T-helper 1 cell treated with Interleukin-12 subunit alpha and Interleukin-12 subunit beta and Interleukin-4 antibody, amounts not matched to agents 30 μg/mL and 1 μg/mL, for 36 hours (primary cell): ENCODE results near the gene LHX2.

Experiments used
- H3K27ac Mint-ChIP-seq: one replicate; pipeline ENCODE4 v1.8.0; 2021; ENCODE audit warnings: mild to moderate bottlenecking, mixed read lengths
- H3K27me3 Mint-ChIP-seq: one replicate; pipeline ENCODE4 v1.8.0; 2021; ENCODE audit warnings: low read depth, mixed read lengths
- H3K36me3 Mint-ChIP-seq: one replicate; pipeline ENCODE4 v1.8.0; 2021; ENCODE audit warnings: low read depth, mixed read lengths
- H3K4me1 Mint-ChIP-seq: one replicate; pipeline ENCODE4 v1.8.0; 2021; ENCODE audit warnings: low read depth, mixed read lengths
- H3K4me3 Mint-ChIP-seq: one replicate; pipeline ENCODE4 v1.8.0; 2021; ENCODE audit warnings: mild to moderate bottlenecking, moderate library complexity, mixed read lengths
- H3K9me3 Mint-ChIP-seq: one replicate; pipeline ENCODE4 v1.8.0; 2021; ENCODE audit warnings: mixed read lengths

Gene LHX2

DNA sequence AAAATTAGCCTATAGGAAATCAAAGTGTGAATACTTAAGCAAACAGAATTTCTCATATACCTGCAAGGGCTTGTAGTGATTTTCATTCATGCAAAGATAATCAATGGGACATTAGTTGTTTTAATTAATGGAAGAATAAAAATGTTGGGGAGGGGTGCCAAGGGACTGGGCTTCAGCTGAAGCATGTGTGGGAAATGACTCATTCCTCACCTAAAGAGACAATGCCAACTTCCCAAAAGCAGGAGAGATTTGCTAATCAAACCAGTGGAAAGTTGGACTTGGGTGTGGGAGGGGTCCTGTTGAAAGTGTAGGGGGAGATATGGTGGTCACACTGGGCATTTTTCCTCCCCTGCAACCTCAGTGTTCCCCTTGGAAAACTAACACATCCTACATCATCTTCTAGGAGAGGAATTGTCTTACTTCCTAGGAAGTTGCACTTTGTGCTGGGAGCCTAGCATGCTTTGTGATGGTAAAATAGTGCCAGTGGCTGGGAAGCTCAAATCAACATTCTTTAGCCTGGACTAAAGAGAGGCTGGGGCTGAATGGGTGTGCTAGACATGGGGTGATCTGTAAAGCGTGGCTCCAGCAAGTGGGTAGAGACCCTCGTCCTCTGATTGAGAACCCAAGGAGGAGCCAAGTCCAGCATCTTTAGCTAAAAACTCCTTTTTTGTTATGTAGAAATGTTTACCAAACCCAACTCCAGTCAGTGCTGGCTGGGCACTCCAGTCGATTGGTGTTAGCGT, 6.4 kb upstream of the LHX2 start:
- H3K4me1 Mint-ChIP-seq = peaks cover 12% of the 10 kb centered on the region
- H3K27ac Mint-ChIP-seq = no peak overlapping the region
- H3K9me3 Mint-ChIP-seq = no peaks in the 10 kb centered on the region
- H3K4me3 Mint-ChIP-seq = no peak overlapping the region
- H3K27me3 Mint-ChIP-seq = peaks cover 98% of the 10 kb centered on the region
- peaks cover 3% of the 10 kb centered on the region for H3K36me3 Mint-ChIP-seq

DNA sequence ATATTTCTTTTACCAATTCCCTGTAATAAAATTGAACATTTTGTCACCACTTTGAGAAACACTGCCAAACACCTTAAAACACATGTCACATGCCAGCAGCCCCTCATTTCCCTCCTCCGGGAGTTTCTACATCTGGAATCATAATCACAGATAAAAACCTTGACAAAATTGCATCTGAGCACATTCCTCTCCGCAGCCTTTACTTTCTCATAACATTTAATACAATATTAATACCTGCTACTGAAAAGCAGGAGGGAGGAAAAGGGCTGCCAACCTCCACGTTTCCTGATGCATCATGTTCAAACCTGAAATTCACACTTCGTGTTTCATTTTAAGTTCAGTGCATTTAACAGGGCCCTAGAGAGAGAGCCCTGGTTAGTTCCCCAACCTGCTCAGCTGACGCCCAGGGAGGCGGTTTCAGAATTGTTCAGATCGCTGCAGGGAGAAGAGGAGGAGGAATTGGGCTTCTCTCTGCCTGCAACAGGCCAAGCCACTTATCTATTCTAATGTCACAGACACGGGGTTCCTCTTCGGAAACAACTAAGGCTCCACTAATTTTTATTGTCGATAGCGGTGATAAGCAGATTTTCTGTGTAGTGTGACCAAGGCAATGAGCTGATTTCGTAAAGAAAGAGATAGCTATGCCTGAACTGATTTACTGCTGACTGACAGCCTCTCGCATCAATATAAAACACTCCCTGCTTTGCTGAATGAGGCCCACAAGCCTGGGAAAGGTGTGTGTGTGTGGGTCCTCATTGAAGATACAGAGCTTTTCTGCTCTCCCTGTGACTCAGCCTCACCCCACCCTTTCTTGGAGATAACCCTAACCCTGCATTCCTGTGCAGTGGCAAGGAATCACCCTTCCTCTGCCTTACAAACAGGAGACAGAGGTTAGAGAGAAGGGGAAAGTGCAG, 4.9 kb upstream of the LHX2 start:
- Mint-ChIP-seq H3K36me3 (peaks cover 3% of the 10 kb centered on the region), H3K9me3 (no peaks in the 10 kb centered on the region), H3K4me1 (peaks cover 7% of the 10 kb centered on the region), H3K27me3 (peaks cover 88% of the 10 kb centered on the region), H3K27ac (no peak overlapping the region), H3K4me3 (no peak overlapping the region)

- H3K27ac Mint-ChIP-seq = peak overlapping the region; percentile 59
- H3K36me3 Mint-ChIP-seq = peaks cover 3% of the 10 kb centered on the region
- peaks cover 7% of the 10 kb centered on the region for H3K4me1 Mint-ChIP-seq
- no peak overlapping the region for H3K4me3 Mint-ChIP-seq
- H3K9me3 Mint-ChIP-seq = no peaks in the 10 kb centered on the region
- peaks cover 78% of the 10 kb centered on the region for H3K27me3 Mint-ChIP-seq
Measured at GRCh38 chr9:124007565-124008302, 3.8 kb upstream of the LHX2 start.

DNA sequence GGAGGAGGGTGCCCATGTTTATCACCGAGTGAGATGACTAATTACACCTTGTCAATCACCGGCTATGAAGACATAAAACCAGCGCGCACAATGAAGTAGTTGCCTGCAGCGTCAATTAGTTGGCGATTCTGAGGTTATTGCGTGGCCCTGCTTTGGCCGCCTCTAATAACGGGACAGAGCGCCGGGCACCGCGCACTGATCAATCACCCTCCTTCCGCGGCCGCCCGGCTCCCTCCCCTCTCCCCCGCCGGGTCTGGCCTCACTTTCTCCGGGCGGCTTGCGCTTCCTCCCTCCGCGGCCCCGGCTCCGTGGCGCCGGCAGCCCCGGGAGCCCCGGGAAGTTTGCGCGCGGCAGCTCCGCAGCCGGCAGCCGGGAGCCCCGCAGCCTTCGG, 3.3 kb upstream of the LHX2 start:
- peak overlapping the region; percentile 59 for H3K27ac Mint-ChIP-seq
- peaks cover 7% of the 10 kb centered on the region for H3K4me1 Mint-ChIP-seq
- H3K4me3 Mint-ChIP-seq = no peak overlapping the region

DNA sequence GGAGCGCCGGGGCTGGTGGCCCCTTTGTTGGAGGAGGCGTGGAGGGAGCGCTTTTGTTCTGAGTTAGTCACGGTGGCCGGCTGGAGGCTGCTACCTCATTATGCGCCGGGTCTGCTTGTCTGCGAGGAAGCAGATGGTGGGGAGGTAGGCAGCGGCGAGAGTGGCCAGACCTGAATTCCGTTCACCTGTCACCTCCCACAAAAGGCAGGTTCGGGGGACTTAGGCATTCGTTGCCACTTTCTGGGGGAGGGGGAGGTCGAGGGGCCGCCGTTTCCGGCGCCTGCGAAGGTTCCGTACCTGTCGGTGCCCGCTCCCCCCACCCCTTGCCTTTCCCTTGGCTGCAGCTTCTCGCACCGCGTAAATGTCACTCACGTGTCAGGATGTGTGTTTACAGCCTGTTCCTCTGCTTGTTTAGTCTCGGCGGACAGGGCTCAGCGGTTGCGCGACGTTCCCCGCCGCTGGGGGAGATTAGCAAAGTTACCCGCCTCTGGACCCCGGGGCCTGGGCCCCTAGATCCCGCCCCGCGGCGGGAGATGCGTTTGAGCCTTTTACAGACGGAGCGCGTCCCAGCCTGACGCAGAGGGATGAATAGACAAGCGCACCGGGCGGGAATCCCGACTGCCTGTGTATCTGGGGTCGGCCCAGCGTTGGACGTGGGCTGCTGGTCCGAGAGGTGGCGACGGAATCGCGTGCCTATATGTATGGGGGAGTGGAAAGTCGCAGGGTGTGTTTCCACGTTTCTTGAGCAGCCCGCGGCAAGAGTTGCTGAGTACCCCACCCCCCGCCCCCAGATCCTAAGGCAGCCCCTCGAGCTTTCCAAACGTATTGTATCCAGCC, 2.7 kb upstream of the LHX2 start:
- Mint-ChIP-seq H3K9me3 (no peaks in the 10 kb centered on the region), H3K4me1 (peaks cover 7% of the 10 kb centered on the region), H3K27ac (peak overlapping the region; percentile 84), H3K4me3 (no peak overlapping the region), H3K36me3 (peaks cover 3% of the 10 kb centered on the region), H3K27me3 (peaks cover 74% of the 10 kb centered on the region)

More for the DNA sequence above, 3.3 kb upstream of the LHX2 start:
- Mint-ChIP-seq H3K36me3 (peaks cover 3% of the 10 kb centered on the region), H3K27me3 (peaks cover 75% of the 10 kb centered on the region), H3K9me3 (no peaks in the 10 kb centered on the region)

GRCh38 chr9:124009531-124010217, 1.9 kb upstream of the LHX2 start:
- H3K4me3 Mint-ChIP-seq = no peak overlapping the region
- peaks cover 74% of the 10 kb centered on the region for H3K27me3 Mint-ChIP-seq
- peaks cover 3% of the 10 kb centered on the region for H3K36me3 Mint-ChIP-seq
- peak overlapping the region; percentile 84 for H3K27ac Mint-ChIP-seq
- no peaks in the 10 kb centered on the region for H3K9me3 Mint-ChIP-seq
- H3K4me1 Mint-ChIP-seq = peaks cover 7% of the 10 kb centered on the region

DNA sequence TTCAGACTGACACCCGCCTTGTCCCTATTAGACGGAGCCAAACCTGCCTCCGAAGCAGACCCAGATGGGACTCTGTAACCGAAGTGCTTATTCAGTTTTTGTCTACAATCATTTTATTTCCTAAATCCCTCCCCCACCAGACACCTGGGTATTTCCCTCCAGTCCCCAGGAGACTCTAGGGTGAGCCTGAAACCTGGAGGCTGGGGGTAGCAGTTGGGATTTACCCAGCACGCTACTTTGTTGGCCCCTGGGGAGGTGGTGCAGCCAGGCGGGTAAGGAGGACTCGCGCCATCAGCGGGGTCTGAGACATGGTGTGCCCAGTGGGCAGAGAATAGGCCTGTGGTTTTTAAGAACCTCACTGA, 1.3 kb upstream of the LHX2 start:
- peak overlapping the region; percentile 84 for H3K27ac Mint-ChIP-seq
- H3K4me3 Mint-ChIP-seq = peak overlapping the region; percentile 5
- H3K27me3 Mint-ChIP-seq = peaks cover 71% of the 10 kb centered on the region
- peaks cover 3% of the 10 kb centered on the region for H3K36me3 Mint-ChIP-seq
- H3K9me3 Mint-ChIP-seq = no peaks in the 10 kb centered on the region
- H3K4me1 Mint-ChIP-seq = peaks cover 7% of the 10 kb centered on the region

DNA sequence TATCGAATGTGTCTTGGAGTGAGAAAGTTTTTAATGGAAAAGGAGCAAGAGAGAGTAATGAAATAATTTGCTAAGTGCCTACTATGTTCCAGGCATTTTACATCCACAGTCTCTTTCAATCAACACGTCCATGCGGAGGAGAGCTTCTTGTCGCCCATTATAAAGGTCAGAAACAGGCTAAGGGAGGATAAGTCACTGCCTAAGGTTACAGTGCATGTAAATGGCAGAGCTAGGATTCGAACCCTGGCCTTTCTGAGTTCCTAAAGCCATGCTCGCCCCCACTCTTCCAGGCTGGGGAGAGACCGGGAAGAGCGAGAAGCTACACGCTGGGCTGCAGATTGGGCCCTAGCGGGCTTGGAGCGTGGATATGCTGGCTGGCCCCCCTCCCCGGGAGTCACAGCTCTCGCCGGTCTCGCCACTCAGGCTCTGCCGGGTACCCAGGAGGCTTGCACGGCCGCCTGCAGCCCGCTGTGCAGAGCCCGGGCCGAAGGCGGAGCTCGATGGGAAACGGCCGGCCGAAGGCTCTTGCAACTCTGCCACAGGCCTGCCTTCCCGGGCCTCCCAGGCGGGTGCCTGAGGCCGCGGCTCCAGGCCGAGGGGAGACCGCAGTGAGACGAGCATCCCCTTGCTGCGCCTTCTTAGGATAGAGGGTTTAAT, 775 bp upstream of the LHX2 start:
- Mint-ChIP-seq H3K27ac (peak overlapping the region; percentile 84), H3K9me3 (no peaks in the 10 kb centered on the region), H3K27me3 (peaks cover 71% of the 10 kb centered on the region), H3K4me1 (peaks cover 7% of the 10 kb centered on the region), H3K36me3 (peaks cover 3% of the 10 kb centered on the region), H3K4me3 (peak overlapping the region; percentile 5)

- Mint-ChIP-seq H3K27me3 (peaks cover 66% of the 10 kb centered on the region), H3K9me3 (no peaks in the 10 kb centered on the region), H3K4me1 (peaks cover 14% of the 10 kb centered on the region), H3K36me3 (peaks cover 9% of the 10 kb centered on the region), H3K4me3 (no peak overlapping the region), H3K27ac (peak overlapping the region; percentile 45)
Measured at GRCh38 chr9:124012368-124013301, 1.1 kb downstream of the LHX2 start.

- Mint-ChIP-seq H3K4me1 (peaks cover 13% of the 10 kb centered on the region), H3K9me3 (no peaks in the 10 kb centered on the region), H3K4me3 (no peak overlapping the region), H3K36me3 (peaks cover 9% of the 10 kb centered on the region), H3K27me3 (peaks cover 65% of the 10 kb centered on the region), H3K27ac (peak overlapping the region; percentile 45)
Measured at GRCh38 chr9:124013309-124014210, 2.0 kb downstream of the LHX2 start.

- H3K27ac Mint-ChIP-seq = peak overlapping the region; percentile 18
- no peaks in the 10 kb centered on the region for H3K9me3 Mint-ChIP-seq
- H3K27me3 Mint-ChIP-seq = peaks cover 65% of the 10 kb centered on the region
- peaks cover 14% of the 10 kb centered on the region for H3K4me1 Mint-ChIP-seq
- no peak overlapping the region for H3K4me3 Mint-ChIP-seq
- H3K36me3 Mint-ChIP-seq = peaks cover 9% of the 10 kb centered on the region
Measured at GRCh38 chr9:124014211-124014955, 2.8 kb downstream of the LHX2 start.
